Caco-2 (cell line): ENCODE measurements around the gene BOLL. TPM values are rescaled to one million over a fixed set of nuclear protein-coding genes. Genes with fewer than 3 reads are reported as not detected.

Source experiments
- BruUV-seq: library from RNA; stranded (reverse); fragments of 400-500 nt; replicated peaks from 2 replicates; lab custom pipeline; 2021; lab: Mats Ljungman, UMichigan
- CTCF ChIA-PET: fragments of 300-600 bp; sonication (Branson Sonifier 250); formaldehyde crosslinking; loops from one replicate; lab custom pipeline; 2022; ENCODE audit warnings: antibody characterized with exemption; lab: Charles Lee
- POLR2A ChIA-PET: fragments of 300-600 bp; sonication (Branson Sonifier 250); formaldehyde crosslinking; loops from one replicate; lab custom pipeline; 2022; ENCODE audit warnings: antibody characterized with exemption; lab: Charles Lee
- DNase-seq, 2 experiments: peaks; one replicate each; pipeline versions ENCODE4 v3.0.0 to v3.0.0-alpha.2; 2020 to 2022
- H3K27me3 ChIP-seq: replicated peaks from 2 replicates; pipeline ENCODE4 v1.6.0; 2011; ENCODE audit warnings: low read length; ENCODE audit not compliant: control insufficient read depth, insufficient read depth
- H3K36me3 ChIP-seq: 2 replicates; pipeline ENCODE4 v1.5.1; 2011; ENCODE audit warnings: low read length; ENCODE audit not compliant: control insufficient read depth, insufficient read depth
- H3K4me1 ChIP-seq: fragments of 250-450 bp; sonication (Bioruptor Pico); 2 replicates; pipeline ENCODE4 v1.5.1; 2020; ENCODE audit warnings: mild to moderate bottlenecking
- H3K4me3 ChIP-seq: 2 replicates; pipeline ENCODE4 v1.5.1; 2011; ENCODE audit warnings: low read depth, mild to moderate bottlenecking, control low read depth, low read length
- H3K9me3 ChIP-seq: fragments of 250-450 bp; sonication (Bioruptor Pico); 2 replicates; pipeline ENCODE4 v1.5.1; 2020; ENCODE audit warnings: mild to moderate bottlenecking, moderate library complexity
- H3K27ac Mint-ChIP-seq: one replicate; pipeline ENCODE4 v1.8.0; 2022; ENCODE audit warnings: mixed read lengths; ENCODE audit not compliant: unreplicated experiment
- H3K27me3 Mint-ChIP-seq: one replicate; pipeline ENCODE4 v1.8.0; 2022; ENCODE audit warnings: mixed read lengths; ENCODE audit not compliant: insufficient read depth, unreplicated experiment
- H3K36me3 Mint-ChIP-seq: one replicate; pipeline ENCODE4 v1.8.0; 2022; ENCODE audit warnings: mild to moderate bottlenecking, mixed read lengths; ENCODE audit not compliant: insufficient read depth, unreplicated experiment
- H3K4me1 Mint-ChIP-seq: one replicate; pipeline ENCODE4 v1.8.0; 2022; ENCODE audit warnings: low read depth, mixed read lengths; ENCODE audit not compliant: unreplicated experiment
- H3K4me3 Mint-ChIP-seq: one replicate; pipeline ENCODE4 v1.8.0; 2022; ENCODE audit warnings: mild to moderate bottlenecking, moderate library complexity, mixed read lengths; ENCODE audit not compliant: unreplicated experiment
- H3K9me3 Mint-ChIP-seq: one replicate; pipeline ENCODE4 v1.8.0; 2022; ENCODE audit warnings: mixed read lengths; ENCODE audit not compliant: unreplicated experiment
- intact Hi-C: fragments of 100-400 bp; cut with micrococcal nuclease; formaldehyde crosslinking; loops from one replicate; pipeline ENCODE4 v1.10.0; 2022; ENCODE audit not compliant: unreplicated experiment
- total RNA-seq: library from RNA; stranded (reverse); gene quantifications from 2 replicates; pipeline ENCODE4 v1.2.3, GENCODE V29; 2022
- TF ChIP-seq, protein P1 (sequence below), 2 experiments: fragments of 200-600 bp in 1 of 2; IDR thresholded peaks; 1 replicate in 1 of 2; 2 replicates in 1 of 2; pipeline versions ENCODE4 v1.5.1 to v1.8.0; 2011 to 2022; ENCODE audit warnings: antibody characterized with exemption in 1 of 2, control low read depth in 1 of 2, inconsistent platforms in 1 of 2, low read depth in 1 of 2, low read length in 1 of 2, mild to moderate bottlenecking in 1 of 2, moderate library complexity in 1 of 2; ENCODE audit not compliant: insufficient read depth in 1 of 2, severe bottlenecking in 1 of 2, unreplicated experiment in 1 of 2

Gene BOLL
- total RNA-seq, 1 experiment from 2014 or later: not detected

DNA sequence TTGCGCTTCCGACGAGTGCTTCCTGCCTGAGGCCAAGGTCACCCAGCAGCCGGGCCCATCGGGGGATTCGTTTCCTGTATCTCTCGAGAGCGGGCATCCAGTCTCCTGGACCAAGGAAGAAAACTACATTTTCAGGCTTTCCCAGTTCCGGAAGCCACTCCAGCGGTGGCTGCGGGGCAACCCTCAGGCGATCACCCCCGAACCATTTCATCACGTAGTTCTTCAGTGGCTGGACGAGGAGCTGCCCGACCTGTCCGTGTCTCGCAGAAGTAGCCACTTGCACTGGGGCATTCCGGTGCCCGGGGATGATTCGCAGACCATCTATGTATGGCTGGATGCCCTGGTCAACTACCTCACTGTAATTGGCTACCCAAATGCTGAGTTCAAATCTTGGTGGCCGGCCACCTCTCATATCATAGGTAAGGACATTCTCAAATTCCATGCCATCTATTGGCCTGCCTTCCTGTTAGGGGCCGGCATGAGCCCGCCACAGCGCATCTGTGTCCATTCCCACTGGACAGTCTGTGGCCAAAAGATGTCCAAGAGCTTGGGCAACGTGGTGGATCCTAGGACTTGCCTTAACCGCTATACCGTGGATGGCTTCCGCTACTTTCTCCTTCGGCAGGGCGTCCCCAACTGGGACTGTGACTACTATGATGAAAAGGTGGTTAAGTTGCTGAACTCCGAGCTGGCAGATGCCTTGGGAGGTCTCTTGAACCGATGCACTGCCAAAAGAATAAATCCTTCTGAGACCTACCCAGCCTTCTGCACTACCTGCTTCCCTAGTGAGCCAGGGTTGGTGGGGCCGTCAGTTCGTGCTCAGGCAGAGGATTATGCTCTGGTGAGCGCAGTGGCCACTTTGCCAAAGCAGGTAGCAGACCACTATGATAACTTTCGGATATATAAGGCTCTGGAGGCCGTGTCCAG is 78.9 kb downstream of the BOLL start:
- POLR2A ChIA-PET: no interaction called here
- H3K4me1 Mint-ChIP-seq: peaks cover 12% of the 10 kb centered on the region
- intact Hi-C loops: loop anchor here (5.0 to 10.0 kb wide), 4 partner anchors 189 to 591 kb away; partner anchors contain the start of genes COQ10B, HSPE1 and MOB4

DNA sequence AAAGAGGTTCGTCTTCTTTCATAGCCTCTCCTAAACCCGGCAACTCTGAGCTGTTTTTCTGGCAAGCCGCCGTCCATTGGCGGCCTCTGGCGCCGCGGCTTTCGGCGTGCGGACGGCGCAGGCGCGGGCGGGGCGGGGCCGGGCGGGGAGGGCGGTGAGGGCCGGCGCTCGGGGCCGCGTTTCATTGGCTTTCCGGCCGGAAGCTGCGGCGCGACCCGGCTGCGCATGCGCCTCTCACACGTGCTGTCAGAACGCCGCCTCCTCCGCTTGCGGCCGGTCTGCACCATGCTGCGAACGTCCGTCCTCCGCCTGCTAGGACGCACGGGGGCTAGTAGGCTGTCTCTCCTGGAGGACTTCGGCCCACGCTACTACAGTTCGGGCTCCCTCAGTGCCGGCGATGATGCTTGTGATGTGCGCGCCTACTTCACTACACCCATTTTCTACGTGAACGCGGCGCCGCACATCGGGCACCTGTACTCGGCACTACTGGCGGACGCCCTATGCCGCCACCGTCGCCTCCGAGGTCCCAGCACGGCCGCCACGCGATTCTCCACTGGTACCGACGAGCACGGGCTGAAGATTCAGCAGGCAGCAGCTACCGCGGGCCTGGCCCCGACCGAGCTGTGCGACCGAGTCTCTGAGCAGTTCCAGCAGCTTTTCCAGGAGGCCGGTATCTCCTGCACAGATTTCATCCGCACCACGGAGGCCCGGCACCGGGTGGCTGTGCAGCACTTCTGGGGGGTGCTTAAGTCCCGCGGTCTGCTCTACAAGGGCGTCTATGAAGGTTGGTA is 79.8 kb downstream of the BOLL start, which contains the start of gene MARS2:
MARS2 (plus strand) TSS at position 249 of the 791 bp plus-strand sequence; CDS start at position 286, 37 bp downstream.
- TF ChIP-seq, protein P1, sequence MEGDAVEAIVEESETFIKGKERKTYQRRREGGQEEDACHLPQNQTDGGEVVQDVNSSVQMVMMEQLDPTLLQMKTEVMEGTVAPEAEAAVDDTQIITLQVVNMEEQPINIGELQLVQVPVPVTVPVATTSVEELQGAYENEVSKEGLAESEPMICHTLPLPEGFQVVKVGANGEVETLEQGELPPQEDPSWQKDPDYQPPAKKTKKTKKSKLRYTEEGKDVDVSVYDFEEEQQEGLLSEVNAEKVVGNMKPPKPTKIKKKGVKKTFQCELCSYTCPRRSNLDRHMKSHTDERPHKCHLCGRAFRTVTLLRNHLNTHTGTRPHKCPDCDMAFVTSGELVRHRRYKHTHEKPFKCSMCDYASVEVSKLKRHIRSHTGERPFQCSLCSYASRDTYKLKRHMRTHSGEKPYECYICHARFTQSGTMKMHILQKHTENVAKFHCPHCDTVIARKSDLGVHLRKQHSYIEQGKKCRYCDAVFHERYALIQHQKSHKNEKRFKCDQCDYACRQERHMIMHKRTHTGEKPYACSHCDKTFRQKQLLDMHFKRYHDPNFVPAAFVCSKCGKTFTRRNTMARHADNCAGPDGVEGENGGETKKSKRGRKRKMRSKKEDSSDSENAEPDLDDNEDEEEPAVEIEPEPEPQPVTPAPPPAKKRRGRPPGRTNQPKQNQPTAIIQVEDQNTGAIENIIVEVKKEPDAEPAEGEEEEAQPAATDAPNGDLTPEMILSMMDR (IDR thresholded peaks at IDR 0.05; ENCODE audit: insufficient read depth in 1 of 2, low read depth in 1 of 2, low read length in 1 of 2, severe bottlenecking in 1 of 2, unreplicated experiment in 1 of 2): no peak
- no peaks in the 10 kb centered on the region for H3K9me3 ChIP-seq
- CTCF ChIA-PET: interaction anchor here (1.2 kb wide), 1 partner anchor 13 kb away, joined by 3 read pairs; no protein-coding TSS in a partner anchor
- TSS peak; percentile 31 for BruUV-seq
- DNase-seq: peak; percentile 92 to 94
- Mint-ChIP-seq H3K9me3 (no peaks in the 10 kb centered on the region), H3K27ac (peak within 1 kb of the TSS; percentile 94), H3K36me3 (peaks cover 23% of the 10 kb centered on the region), H3K4me1 (peaks cover 12% of the 10 kb centered on the region), H3K4me3 (peak within 1 kb of the TSS; percentile 90), H3K27me3 (peaks cover 3% of the 10 kb centered on the region)
- no peaks in the 10 kb centered on the region; the same call in 1 of the 2 replicates for H3K36me3 ChIP-seq
- intact Hi-C loops: loop anchor here (5.0 to 10.0 kb wide), 4 partner anchors 188 to 592 kb away; partner anchors contain the start of genes COQ10B, HSPE1 and MOB4
- H3K4me3 ChIP-seq: peak within 1 kb of the TSS; percentile 86
- H3K27me3 ChIP-seq: no peaks in the 10 kb centered on the region
- POLR2A ChIA-PET: interaction anchor here (0.6 to 1.2 kb wide), 4 partner anchors 205 to 270 kb away, joined by 3 to 5 read pairs (median 4); partner anchors contain the start of genes HSPD1, HSPE1 and SF3B1
- H3K4me1 ChIP-seq: peaks cover 5% of the 10 kb centered on the region

More for the DNA sequence above, 78.9 kb downstream of the BOLL start:
- peaks cover 5% of the 10 kb centered on the region for H3K4me1 ChIP-seq
- Mint-ChIP-seq H3K9me3 (no peaks in the 10 kb centered on the region), H3K27me3 (peaks cover 3% of the 10 kb centered on the region), H3K27ac (peak overlapping the region; percentile 94), H3K36me3 (peaks cover 23% of the 10 kb centered on the region), H3K4me3 (peak overlapping the region; percentile 90)
- TF ChIP-seq, protein P1 (IDR thresholded peaks at IDR 0.05; ENCODE audit: insufficient read depth in 1 of 2, low read depth in 1 of 2, low read length in 1 of 2, severe bottlenecking in 1 of 2, unreplicated experiment in 1 of 2): no peak
- H3K4me3 ChIP-seq: peak overlapping the region; percentile 86
- no peaks in the 10 kb centered on the region; the same call in 1 of the 2 replicates for H3K36me3 ChIP-seq
- H3K9me3 ChIP-seq: no peaks in the 10 kb centered on the region
- BruUV-seq: no TSS peak
- H3K27me3 ChIP-seq: no peaks in the 10 kb centered on the region
- CTCF ChIA-PET: no interaction called here
- DNase-seq: peak in 1 of 2 experiments; percentile 38
